Stimulated activated CD8-positive, alpha-beta memory T cell treated with anti-CD3 and anti-CD28 coated beads, Interleukin-12 subunit alpha, Interleukin-12 subunit beta, amount 100 ng/mL, for 24 hours (primary cell): ENCODE results near the gene MBD2.
"Not testable (repeated sequence)": the region's sequence is repeated elsewhere in the genome, so short reads cannot be mapped to it uniquely, and the experiment has no call there.

ENCODE experiments used
- DNase-seq: peaks from one replicate; pipeline ENCODE4 v3.0.0-alpha.2; 2020; ENCODE audit errors: extremely low read depth

MBD2 gene, protein sequence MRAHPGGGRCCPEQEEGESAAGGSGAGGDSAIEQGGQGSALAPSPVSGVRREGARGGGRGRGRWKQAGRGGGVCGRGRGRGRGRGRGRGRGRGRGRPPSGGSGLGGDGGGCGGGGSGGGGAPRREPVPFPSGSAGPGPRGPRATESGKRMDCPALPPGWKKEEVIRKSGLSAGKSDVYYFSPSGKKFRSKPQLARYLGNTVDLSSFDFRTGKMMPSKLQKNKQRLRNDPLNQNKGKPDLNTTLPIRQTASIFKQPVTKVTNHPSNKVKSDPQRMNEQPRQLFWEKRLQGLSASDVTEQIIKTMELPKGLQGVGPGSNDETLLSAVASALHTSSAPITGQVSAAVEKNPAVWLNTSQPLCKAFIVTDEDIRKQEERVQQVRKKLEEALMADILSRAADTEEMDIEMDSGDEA

DNA sequence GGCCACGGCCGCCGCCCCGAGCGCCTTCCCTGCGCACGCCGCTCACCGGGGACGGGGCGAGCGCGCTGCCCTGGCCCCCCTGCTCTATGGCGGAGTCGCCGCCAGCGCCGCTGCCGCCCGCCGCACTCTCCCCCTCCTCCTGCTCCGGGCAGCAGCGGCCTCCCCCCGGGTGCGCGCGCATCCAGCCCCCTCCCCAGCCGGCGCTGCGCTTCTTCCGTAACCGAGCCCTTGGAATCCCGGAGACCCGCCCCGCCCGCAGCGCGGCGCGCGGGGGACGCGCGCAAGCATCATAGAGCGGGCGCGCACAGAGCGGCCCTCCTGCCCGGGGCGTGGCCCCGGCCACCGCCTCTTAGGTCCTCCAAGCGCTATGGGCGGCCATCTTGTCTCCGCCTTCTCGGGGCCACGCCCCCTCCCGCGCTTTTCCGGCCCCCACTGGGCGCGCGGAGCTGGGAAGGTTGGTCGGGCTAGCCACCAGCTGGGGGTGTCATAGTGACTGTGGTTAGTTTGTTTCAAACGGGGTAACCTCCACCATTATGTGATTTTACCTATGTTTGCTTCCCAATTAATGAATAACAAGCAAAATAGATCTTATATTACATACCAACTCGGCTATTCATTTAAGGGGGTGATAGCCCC, at the start of gene MBD2:
TSS of gene MBD2 (minus strand) at position 291 of the 636 bp plus-strand sequence. CDS start at position 181, 110 bp downstream.
- DNase-seq = peak; percentile 85

DNA sequence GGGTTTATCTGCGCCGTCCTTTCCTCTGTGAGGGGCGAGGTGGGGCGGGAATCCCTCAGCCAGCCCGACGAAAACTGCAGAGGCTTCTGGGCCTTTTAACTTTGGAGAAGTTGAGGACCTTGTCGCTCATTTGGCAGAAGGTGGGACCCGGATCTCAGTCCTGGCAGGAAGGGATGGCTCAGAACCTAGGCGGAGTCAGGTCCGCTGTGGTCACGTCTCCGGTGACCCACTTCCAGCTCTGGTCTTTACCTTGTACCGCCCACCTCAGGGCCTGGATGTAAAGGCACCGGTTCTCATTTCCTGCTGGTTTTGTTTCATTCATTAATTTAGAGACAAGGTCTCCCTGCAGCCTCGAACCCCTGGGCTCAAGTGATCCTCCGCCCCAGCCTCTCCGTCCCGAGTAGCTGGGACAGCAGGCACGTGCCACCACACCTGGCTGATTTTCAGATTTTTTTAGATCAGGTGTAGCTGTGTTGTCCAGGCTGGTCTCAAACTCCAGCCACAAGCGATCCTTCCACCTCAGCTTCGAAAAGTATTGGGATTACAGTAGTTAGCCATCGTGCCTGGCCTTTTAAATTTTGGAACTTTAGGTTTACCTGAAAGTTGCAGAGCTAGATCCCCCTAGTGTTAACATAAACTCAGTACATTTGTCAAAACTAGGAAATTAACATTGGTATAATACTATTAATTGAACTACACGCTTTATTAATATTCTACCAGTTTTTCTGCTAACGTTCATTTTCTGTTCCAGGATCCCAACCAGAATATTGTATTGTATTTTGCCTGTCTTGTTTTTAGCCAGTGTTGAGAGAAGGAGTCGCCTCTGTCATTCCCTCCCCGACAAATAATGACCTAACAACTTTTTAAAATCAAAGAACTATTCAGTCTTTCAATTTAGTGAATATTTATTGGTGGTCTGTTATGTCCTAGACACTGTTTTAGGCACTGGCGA, 45.7 kb upstream of the MBD2 start:
- DNase-seq = no peak

DNA sequence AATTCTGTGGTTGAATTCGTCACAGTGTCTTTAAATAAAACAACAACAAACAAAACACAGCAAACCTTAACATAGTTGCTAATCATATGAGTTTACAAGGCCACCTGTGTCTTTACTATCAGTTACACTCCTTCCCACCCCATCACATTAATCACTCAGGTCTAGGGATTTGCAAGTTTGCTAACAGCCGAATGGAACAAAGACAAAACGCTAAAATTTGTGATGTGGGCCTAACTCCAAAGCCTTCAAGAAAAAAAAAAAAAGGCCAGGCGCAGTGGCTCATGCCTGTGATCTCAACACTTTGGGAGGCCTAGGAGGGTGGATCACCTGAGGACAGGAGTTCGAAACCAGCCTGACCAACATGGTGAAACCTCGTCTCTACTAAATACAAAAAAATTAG, 44.3 kb upstream of the MBD2 start:
- no peak for DNase-seq

DNA sequence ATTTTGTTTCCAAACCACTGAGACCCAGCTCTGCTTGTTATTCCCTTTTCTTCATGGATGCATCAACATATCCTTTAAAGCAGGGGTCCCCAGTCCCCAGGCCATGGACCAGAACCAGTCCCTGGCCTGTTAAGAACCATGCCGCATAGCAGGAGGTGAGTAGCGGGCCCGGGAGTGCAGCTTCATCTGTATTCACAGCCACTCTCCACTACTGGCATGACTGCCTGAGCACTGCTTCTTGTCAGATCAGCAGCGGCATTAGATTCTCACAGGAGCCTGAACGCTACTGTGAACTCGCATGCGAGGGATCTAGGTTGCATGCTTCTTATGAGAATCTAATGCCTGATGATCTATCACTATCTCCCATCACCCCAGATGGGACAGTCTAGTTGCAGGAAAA, 43.2 kb upstream of the MBD2 start:
- no peak for DNase-seq

DNA sequence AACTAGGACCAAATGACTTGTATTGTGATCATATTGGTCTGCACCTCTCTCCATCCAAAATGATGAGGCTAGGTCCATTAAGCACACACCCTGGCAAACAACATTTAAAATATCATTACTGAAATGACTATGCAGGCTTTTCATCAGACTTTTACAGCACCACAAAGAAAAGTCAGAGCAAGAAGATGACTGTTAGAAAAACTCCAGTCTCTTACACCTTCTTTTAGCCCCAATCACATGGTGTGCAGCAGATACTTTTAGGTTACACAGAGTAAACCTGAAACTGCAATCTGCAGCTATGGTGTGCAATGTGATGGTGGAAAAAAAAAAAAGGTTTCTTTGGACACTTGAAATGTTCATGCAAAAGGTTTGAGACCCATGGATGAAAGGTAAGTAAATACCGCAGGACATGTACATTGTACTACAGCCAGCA, 39.5 kb upstream of the MBD2 start:
- no peak for DNase-seq

DNA sequence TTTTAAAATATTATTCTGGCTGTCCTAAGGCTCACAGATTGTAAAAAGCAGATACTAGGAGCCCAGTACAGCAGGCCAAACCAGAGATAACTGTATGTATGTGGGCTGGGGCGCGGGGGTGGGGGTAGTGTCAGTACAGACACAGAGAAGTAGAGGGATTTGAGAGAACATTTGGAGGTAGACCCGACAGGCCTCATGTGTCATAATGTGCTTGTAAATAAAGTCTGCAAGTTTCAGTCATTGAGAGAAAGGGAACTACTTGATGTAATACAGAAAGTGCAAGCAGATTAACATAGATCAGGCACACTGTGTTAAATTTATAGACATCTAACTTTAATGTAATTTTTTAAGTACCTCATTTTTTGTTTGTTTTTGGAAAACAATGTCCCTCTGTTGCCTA, 37.4 kb upstream of the MBD2 start:
- no peak for DNase-seq

DNA sequence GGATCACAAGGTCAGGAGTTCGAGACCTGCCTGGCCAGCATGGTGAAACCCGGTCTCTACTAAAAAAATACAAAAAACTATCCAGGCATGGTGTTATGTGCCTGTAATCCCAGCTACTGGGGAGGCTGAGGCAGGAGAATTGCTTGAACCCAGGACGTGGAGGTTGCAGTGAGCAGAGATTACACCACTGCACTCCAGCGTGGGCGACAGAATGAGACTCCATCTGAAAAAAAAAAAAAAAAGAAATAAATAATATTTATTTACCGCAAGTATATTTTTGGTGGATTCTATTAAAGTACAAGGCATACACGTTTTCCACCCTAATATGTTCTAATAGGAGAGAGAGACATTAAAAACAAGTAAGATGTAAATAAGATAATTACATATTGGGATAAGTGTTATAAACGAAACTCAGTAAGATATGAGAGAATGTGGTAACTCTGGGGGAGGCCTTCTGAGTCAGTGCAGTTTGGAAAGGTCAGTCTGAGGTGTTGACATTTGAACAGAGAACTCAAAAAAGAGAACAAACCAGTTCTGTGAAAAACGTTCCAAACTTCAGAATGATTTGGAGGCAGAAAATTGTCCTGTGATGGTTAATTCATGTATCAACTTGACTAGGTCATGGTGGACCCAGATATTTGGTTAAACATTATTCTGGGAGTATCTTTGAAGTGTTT, 36.1 kb upstream of the MBD2 start:
- DNase-seq = no peak

DNA sequence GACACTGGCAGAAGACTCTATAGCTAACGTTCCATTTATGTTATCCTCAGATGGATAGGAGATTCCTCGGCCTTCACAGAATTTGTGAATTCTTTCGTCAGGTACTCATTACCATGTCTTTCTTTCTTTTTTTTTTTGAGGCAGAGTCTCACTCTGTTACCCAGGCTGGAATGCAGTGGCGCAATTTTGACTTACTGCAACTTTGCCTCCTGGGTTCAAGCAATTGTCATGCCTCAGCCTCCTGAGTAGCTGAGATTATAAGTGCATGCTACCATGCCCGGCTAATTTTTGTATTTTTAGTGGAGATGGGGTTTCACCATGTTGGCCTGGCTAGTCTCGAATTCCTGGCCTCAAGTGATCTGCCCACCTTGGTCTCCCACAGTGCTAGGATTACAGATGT, 33.3 kb upstream of the MBD2 start:
- DNase-seq = not testable (repeated sequence)

DNA sequence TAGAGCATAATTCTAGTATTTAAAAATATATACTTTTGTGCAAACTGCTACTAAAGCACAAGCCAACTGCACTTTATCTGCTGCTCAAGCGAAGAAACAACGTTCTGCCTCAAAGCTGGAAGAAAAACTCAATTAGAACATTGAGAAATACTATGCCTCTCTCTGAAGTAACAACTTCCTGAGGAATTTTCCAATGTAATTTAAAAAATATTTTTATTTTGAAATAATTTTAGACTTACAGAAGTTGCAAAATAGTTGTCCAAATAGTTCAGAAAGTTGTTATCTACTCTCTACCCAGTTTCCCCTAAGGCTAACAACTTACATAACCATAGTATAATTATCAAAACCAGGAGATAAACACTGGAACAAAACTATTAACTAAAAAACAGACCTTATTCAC, 32.5 kb upstream of the MBD2 start:
- no peak for DNase-seq

DNA sequence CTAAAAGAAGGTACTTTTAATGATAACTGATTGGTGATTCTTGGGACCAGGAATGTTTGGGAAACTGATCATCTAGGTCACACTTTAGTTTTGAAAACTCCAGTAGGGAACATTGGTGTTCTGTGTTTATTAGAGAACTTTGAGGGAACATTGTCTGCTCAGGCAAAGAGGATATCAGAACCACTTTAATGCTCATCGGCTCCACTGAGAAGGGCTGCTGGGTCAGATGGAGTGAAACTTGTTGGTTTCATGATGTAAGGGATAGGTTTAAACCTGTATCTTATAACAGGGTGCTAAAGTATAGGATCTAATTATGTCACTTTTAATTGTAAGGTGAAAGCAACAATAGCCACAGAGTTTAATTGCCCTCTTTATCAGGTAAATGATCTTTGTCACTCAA, 30.7 kb upstream of the MBD2 start:
- DNase-seq = no peak

DNA sequence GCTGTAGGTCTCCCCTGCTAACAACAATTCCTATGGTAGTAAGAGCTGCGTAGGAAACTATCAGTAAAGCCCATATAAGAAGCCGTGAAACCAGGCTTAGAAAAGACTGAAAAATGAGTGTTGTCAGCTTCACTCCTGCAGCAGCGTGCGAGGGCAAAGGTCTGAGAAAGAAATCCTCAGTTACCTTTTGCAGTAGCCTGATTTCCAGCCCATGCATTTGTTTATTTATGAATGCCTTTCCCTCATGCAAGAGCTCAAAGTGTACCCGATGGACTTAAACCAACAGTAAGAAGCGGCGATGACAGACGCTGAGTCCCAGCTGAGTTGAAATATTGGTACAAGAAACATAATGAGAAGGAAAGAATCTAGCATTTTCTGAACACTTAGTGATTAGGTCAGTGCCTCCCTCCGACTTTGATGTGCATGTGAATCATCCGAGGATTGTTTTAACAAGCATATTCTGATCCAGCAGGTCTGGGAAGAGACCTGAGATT, 29.8 kb upstream of the MBD2 start:
- DNase-seq = no peak

DNA sequence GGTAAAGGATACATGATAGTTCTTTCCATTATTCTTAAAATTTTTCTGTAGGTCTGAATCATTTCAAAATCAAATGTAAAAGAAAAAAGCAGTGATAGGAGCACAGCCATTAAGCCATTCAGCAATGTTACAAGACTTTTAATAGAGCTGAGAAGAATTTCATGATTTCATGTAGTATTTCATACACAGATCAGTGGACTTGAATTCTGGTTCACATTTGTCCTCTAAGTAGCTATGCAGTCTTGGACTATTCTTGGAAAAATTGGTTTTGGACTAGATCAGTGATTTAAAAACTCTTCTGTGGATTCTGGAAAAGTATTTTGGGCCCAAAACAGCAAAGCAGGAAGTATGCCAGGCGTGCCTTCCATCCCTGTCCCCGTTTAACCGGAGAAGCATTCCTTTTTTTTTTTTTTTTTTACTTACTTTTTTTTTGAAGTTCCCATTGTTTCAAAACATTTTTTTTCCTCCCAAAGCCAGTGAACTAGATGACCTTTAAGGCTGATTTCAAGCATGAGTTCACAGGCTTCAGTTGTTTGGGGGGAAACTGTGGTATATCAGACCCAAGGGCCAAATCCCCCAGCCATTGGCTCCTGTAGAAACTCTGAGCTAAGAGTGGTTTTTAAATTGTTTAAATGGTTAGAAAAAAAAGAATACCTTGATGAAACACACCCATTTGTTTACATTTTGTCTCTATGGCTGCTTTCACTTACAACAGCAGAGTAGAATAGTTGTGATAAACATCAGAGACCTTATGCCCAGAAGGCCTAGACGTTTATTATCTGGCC, 27.3 kb upstream of the MBD2 start:
- no peak for DNase-seq

DNA sequence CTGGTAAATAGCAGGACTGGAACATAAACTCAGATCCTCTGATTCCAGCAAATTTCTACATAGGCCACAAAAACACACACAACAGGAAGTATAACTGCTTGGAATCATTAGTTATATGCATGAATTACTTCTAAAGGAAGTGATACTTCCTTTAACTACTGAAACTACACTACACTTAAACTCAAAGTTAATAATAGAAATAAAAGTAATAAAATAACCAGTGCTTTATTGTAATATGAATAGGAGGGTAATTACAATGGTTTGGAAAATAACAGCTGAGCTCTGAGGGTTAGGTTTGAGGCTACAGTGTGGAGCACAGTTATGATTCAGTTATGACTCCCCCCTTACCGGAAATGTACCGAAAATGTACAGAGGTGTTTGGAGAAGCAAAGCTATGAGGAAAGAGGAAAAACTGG, 26.4 kb upstream of the MBD2 start:
- no peak for DNase-seq

DNA sequence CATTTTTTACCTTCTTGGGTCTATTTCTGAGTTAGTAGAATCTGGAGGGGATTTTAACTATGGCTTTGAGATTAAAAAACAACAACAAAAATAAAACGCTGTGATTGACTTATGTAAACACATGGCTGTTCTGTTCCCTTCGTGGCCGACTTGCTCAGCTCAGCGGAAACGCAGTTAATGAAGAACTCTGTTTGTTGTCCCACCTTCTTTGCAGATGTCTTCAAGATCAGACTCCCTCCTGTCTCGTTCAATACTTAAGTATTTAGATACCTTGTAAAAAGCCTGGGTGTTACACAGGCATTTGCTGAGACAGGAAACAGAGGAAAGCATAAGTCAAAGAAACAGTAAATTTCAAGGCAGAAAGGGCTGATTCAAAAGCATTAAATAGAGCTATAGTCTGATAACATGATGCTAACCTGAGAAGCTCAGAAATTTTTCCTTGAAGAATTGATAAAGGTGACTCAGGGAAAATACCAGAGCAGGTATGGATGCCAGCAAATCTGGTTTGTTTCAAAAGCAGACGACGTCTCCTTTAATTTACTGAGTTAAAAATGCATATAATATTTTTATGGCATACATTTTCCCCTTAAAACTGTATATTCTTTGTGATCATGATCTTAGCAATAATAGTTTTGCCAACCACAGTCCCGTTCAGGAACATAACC, 23.2 kb upstream of the MBD2 start:
- DNase-seq = no peak

DNA sequence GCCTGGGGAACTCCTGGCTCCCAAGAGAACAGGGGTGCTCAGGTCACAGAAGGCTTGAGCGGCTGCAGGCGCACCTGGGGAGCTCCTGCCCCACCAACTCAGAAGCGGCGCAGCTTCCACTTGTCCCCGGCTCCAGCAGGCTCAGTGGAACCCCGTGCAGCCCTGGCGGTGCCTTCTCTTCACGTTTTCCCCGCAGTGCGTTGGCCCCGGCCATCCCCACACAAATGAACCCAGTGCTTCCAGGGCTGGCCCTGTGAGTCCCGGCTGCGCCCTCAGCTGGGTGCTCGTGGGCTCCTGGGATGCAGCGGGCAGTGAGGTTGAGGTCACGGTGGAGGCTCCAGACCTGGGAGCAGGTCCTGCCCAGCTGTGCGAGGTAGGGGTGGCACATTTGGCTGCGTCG, 17.9 kb upstream of the MBD2 start:
- DNase-seq = no peak

DNA sequence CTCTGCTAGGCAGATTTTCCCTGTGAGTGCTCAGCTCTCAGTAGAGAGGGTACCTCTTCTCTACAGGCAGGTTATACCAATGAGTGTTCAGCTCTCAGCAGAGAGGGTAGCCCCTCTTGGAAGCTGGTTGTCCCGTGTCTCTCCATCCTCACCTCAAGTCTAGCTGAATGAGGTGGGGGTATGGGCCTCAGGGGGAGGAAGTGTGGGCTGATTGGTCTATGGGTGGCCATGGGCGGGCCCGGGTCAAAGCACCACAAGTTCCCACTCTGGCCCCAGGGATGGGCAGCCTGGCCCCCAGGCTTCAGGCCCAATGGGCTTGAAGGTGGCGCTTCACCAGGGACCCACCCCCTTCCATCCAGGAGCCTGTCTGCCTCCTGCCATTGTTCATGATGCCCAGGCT, 17.0 kb upstream of the MBD2 start:
- no peak for DNase-seq

DNA sequence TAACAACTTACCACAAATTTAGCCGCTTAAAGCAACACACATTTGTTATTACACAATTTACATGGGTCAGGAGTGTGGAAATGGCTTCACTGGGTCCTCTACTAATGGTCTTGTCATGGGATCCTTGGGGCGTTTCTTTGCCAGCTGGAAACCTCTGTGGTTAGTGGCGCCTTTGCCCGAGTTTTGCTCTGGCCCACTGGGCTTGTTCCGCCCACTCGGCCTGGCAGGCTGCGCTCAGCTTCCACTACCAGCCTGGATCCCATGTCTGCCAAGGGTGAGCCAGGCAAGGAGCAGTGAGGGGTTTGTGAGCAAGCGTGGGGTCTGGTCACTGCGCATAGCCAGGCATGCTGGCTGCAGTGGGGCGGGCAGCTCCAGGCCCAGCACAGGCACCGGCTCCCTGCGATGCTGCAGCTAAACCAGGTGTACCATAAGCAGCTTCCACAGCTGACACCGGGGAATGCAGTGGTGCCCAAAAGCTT, 16.2 kb upstream of the MBD2 start:
- DNase-seq = no peak

DNA sequence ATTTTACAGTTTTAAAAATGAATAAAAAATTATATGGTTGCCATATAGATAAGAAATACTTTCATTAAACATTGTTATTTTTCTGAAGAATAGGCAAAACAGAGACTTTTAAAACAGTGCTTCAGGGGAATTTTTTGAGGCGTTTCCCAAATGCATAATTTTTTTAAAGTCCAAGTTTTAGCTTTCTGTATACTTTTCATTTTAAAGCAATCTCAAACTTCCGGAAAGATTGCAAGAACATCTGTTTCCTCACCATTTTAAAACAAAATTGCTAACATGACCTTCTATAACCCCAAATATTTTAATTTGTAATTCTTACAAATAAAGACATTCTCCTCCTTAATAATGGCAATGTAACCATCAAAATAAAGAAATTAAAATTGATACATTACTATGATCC, 15.1 kb upstream of the MBD2 start:
- no peak for DNase-seq

DNA sequence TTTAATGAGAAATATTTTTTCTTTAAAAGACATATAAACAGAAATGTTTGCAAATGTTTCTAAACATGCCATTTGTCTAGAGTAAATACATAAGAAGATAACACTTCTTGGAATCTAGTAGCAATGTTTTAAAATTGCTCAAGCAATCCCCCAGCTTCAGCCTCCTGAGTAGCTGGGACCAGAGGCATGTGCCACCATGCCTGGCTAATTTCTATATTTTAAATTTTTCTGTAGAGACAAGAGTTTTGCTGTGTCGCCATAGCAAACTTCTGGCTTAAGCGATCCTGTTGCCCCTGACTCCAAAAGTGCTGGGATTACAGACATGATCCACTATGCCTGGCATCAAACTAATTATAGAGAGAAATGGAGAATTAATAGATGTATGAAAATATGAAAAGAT, 14.6 kb upstream of the MBD2 start:
- DNase-seq = no peak
